CD4-positive, alpha-beta memory T cell (primary cell): ENCODE results near the gene EGLN1. TPM values are rescaled to one million over a fixed set of nuclear protein-coding genes. Genes with fewer than 3 reads are reported as not detected.
"Not testable (repeated sequence)": the region's sequence is repeated elsewhere in the genome, so short reads cannot be mapped to it uniquely, and the experiment has no call there.

ENCODE experiments used
- CTCF ChIA-PET: fragments of 350-600 bp; sonication (Branson Sonifier 250); formaldehyde crosslinking; loops from one replicate; lab custom pipeline; 2021; ENCODE audit warnings: inconsistent platforms; ENCODE audit not compliant: partially characterized antibody; lab: Charles Lee
- POLR2A ChIA-PET: fragments of 350-600 bp; sonication (Branson Sonifier 250); formaldehyde crosslinking; loops from one replicate; lab custom pipeline; 2021; ENCODE audit not compliant: partially characterized antibody; lab: Charles Lee
- DNase-seq, 5 donors: peaks; one replicate each; pipeline versions ENCODE4 v3.0.0 to v3.0.0-alpha.2; 2020 to 2022; ENCODE audit warnings: mixed read lengths in 1 of 5
- H3K27ac ChIP-seq: one replicate; pipeline ENCODE4 v1.7.0; 2013; ENCODE audit warnings: low read depth, low read length
- H3K27me3 ChIP-seq: 2 replicates; pipeline ENCODE4 v1.7.0; 2013; ENCODE audit warnings: mild to moderate bottlenecking, low read length, moderate library complexity; ENCODE audit not compliant: insufficient read depth
- H3K36me3 ChIP-seq: 2 replicates; pipeline ENCODE4 v1.7.0; 2013; ENCODE audit warnings: mild to moderate bottlenecking, low read length, moderate library complexity; ENCODE audit not compliant: insufficient read depth
- H3K4me1 ChIP-seq: 2 replicates; pipeline ENCODE4 v1.7.0; 2013; ENCODE audit warnings: mild to moderate bottlenecking, low read length, moderate library complexity; ENCODE audit not compliant: insufficient read depth
- H3K4me3 ChIP-seq, 2 donors: one replicate each; pipeline ENCODE4 v1.7.0; 2013; ENCODE audit warnings: low read length in 2 of 2, mild to moderate bottlenecking in 1 of 2
- H3K9me3 ChIP-seq, 2 donors: one replicate each; pipeline ENCODE4 v1.7.0; 2013; ENCODE audit warnings: low read length in 2 of 2, control low read depth in 1 of 2; ENCODE audit not compliant: control insufficient read depth in 1 of 2
- H3K27ac Mint-ChIP-seq, 7 donors: one replicate each; pipeline ENCODE4 v1.8.0; 2020 to 2021; ENCODE audit warnings: mixed read lengths in 7 of 7, mild to moderate bottlenecking in 6 of 7, inconsistent platforms in 3 of 7, moderate library complexity in 3 of 7
- H3K27me3 Mint-ChIP-seq, 2 donors: one replicate each; pipeline ENCODE4 v1.8.0; 2020 to 2021; ENCODE audit warnings: mixed read lengths in 2 of 2
- H3K36me3 Mint-ChIP-seq, 2 donors: one replicate each; pipeline ENCODE4 v1.8.0; 2020 to 2021; ENCODE audit warnings: mixed read lengths in 2 of 2, inconsistent platforms in 1 of 2, mild to moderate bottlenecking in 1 of 2
- H3K4me1 Mint-ChIP-seq, 4 donors: one replicate each; pipeline ENCODE4 v1.8.0; 2020 to 2021; ENCODE audit warnings: mixed read lengths in 4 of 4, mild to moderate bottlenecking in 1 of 4
- H3K4me3 Mint-ChIP-seq, 8 donors: one replicate each; pipeline ENCODE4 v1.8.0; 2020 to 2021; ENCODE audit warnings: mixed read lengths in 8 of 8, mild to moderate bottlenecking in 7 of 8, moderate library complexity in 6 of 8, inconsistent platforms in 3 of 8
- H3K9me3 Mint-ChIP-seq, 8 donors: one replicate each; pipeline ENCODE4 v1.8.0; 2020 to 2021; ENCODE audit warnings: mixed read lengths in 8 of 8, mild to moderate bottlenecking in 5 of 8, inconsistent platforms in 3 of 8, moderate library complexity in 1 of 8
- intact Hi-C: fragments of 100-400 bp; cut with micrococcal nuclease; formaldehyde crosslinking; loops from one replicate; pipeline ENCODE4 v1.15.1; 2023
- polyA plus RNA-seq, 2 donors: library from polyadenylated mRNA; unstranded; fragments of 300-500 nt; fragmentation: Illumina TruSeq; gene quantifications; one replicate each; pipeline ENCODE4 v1.2.3, GENCODE V29; 2021
- total RNA-seq, 2 experiments: library from RNA; stranded (reverse); gene quantifications; one replicate each; pipeline ENCODE4 v1.2.3, GENCODE V29; 2021

The EGLN1 gene
- total and polyA plus RNA-seq, 4 experiments from 2014 or later, result 23.5 to 32.1 (median 27.7) TPM

GRCh38 chr1:231357187-231357772 lies 64.8 kb downstream of the EGLN1 start:
- no peak overlapping the region for H3K27ac ChIP-seq
- ChIA-PET POLR2A (interaction anchor here (0.7 to 1.2 kb wide), 3 partner anchors 19 to 65 kb away, joined by 3 to 11 read pairs (median 6); partner anchors contain the start of genes EGLN1, EXOC8 and SPRTN), CTCF (interaction anchor here (0.7 to 8.7 kb wide), 28 partner anchors 9 to 1777 kb away, joined by 3 to 146 read pairs (median 4); partner anchors contain the start of genes EXOC8 and SPRTN)
- H3K4me3 Mint-ChIP-seq, result no peak overlapping the region
- H3K4me1 Mint-ChIP-seq, result peaks cover 5 to 9% (median 9%) of the 10 kb centered on the region in 4 donors
- intact Hi-C loops, result loop anchor here (1.0 to 5.0 kb wide), 5 partner anchors 18 to 400 kb away; partner anchors contain the start of genes SPRTN and TSNAX
- peaks cover 5% of the 10 kb centered on the region for H3K4me1 ChIP-seq
- H3K9me3 ChIP-seq, result no peaks in the 10 kb centered on the region
- H3K4me3 ChIP-seq, result no peak overlapping the region
- H3K36me3 Mint-ChIP-seq, result peaks cover 10 to 17% of the 10 kb centered on the region in 2 donors
- H3K9me3 Mint-ChIP-seq, result no peaks in the 10 kb centered on the region
- peaks cover 10% of the 10 kb centered on the region for H3K36me3 ChIP-seq
- H3K27ac Mint-ChIP-seq, result peak overlapping the region in 2 of 7 donors; percentile 29 to 54
- H3K27me3 Mint-ChIP-seq, result no peaks in the 10 kb centered on the region
- no peaks in the 10 kb centered on the region for H3K27me3 ChIP-seq
- DNase-seq, result no peak

DNA sequence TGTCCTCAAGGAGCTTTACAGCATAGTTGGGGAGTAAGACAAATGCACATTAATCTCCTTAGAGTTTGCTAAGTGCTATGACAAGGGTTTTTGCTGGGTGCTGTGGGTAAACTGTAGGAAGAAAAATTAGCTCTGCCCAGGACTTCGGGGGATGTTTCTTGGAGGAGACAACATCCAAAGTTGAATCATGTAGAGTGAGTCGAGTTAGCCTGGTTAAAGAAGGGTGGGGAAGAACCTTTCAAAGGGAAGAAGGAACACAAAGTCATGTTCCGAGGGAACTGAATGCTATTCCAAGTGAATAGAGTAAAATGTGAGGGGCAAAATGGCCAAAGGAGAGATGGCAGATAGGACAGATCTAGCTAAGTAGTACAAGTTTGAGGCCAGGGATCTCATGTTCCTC lies 66.9 kb downstream of the EGLN1 start:
- Histone ChIP-seq H3K9me3 (no peaks in the 10 kb centered on the region), H3K36me3 (peaks cover 18% of the 10 kb centered on the region), H3K4me3 (no peak overlapping the region), H3K4me1 (peaks cover 5% of the 10 kb centered on the region), H3K27me3 (no peaks in the 10 kb centered on the region), H3K27ac (no peak overlapping the region)
- Mint-ChIP-seq H3K27me3 (no peaks in the 10 kb centered on the region), H3K4me3 (no peak overlapping the region), H3K4me1 (peaks cover 5 to 9% (median 7%) of the 10 kb centered on the region in 4 donors), H3K36me3 (peaks cover 18 to 28% of the 10 kb centered on the region in 2 donors), H3K27ac (peak overlapping the region in 3 of 7 donors; percentile 3 to 91 (median 52)), H3K9me3 (no peaks in the 10 kb centered on the region)
- intact Hi-C loops, result loop anchor here (5.0 kb wide), 2 partner anchors 172 to 402 kb away; partner anchors contain the start of gene TSNAX
- DNase-seq, result no peak
- ChIA-PET POLR2A (interaction anchor here (1.7 kb wide), 1 partner anchor 17 kb away, joined by 5 read pairs; the partner anchor contains the start of genes EXOC8 and SPRTN), CTCF (interaction anchor here (0.6 to 8.7 kb wide), 6 partner anchors 15 to 426 kb away, joined by 3 to 146 read pairs (median 4); no protein-coding TSS in a partner anchor)

DNA sequence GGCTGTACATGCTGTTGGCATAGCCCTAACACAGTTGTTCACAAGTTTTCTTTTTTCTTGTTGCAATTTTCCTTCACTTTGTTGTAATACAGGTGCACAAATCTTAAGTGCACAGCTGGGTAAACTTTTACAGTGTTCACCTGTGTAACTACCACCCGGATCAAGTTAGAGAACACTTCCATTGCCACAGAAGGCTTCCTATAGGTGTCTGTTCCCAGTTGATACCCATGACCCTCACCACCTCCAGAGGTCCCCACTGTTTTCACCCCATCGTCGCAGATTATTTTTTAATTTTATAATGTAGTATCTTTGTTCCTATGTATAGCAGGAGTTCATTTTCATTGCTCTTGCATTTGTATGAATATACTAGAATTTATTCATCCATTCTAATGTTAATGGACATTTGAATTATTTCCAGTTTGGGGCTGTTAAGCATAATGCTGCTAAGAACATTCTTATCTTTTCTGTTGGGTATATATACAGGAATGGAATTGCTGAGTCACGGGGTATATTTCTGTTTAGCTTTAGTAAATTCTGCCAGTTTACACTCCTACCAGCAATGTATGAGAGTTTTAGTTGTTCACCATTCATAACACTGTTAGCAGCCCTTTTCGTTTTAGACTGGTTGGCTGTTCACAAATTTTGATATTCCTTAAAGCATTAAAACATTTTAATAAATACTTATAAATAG lies 67.6 kb downstream of the EGLN1 start:
- no peaks in the 10 kb centered on the region for H3K27me3 Mint-ChIP-seq
- no peak overlapping the region for H3K4me3 Mint-ChIP-seq
- H3K4me1 Mint-ChIP-seq, result peaks cover 5 to 9% (median 7%) of the 10 kb centered on the region in 4 donors
- Histone ChIP-seq H3K27me3 (no peaks in the 10 kb centered on the region), H3K9me3 (no peaks in the 10 kb centered on the region), H3K4me3 (no peak overlapping the region), H3K27ac (no peak overlapping the region), H3K4me1 (peaks cover 5% of the 10 kb centered on the region), H3K36me3 (peaks cover 25% of the 10 kb centered on the region)
- DNase-seq, result no peak
- intact Hi-C loops, result loop anchor here (5.0 kb wide), 2 partner anchors 173 to 403 kb away; partner anchors contain the start of gene TSNAX
- peaks cover 16 to 31% of the 10 kb centered on the region in 2 donors for H3K36me3 Mint-ChIP-seq
- peak overlapping the region in 1 of 7 donors; percentile 13 for H3K27ac Mint-ChIP-seq
- H3K9me3 Mint-ChIP-seq, result no peaks in the 10 kb centered on the region
- ChIA-PET CTCF (interaction anchor here (0.7 to 8.7 kb wide), 3 partner anchors 183 to 427 kb away, joined by 3 to 146 read pairs (median 3); no protein-coding TSS in a partner anchor), POLR2A (interaction anchor here (1.7 kb wide), 1 partner anchor 16 kb away, joined by 5 read pairs; the partner anchor contains the start of genes EXOC8 and SPRTN)

- Histone ChIP-seq H3K27ac (no peak overlapping the region), H3K36me3 (peaks cover 34% of the 10 kb centered on the region), H3K27me3 (no peaks in the 10 kb centered on the region), H3K4me3 (no peak overlapping the region), H3K4me1 (peaks cover 3% of the 10 kb centered on the region), H3K9me3 (no peaks in the 10 kb centered on the region)
- intact Hi-C loops, result no loop called here
- no peak overlapping the region for H3K4me3 Mint-ChIP-seq
- H3K27ac Mint-ChIP-seq, result peak overlapping the region in 2 of 7 donors; percentile 17 to 18
- H3K36me3 Mint-ChIP-seq, result peaks cover 19 to 41% of the 10 kb centered on the region in 2 donors
- H3K4me1 Mint-ChIP-seq, result peaks cover 5 to 8% (median 7%) of the 10 kb centered on the region in 4 donors
- ChIA-PET POLR2A (no interaction called here), CTCF (no interaction called here)
- no peaks in the 10 kb centered on the region for H3K27me3 Mint-ChIP-seq
- no peak for DNase-seq
- no peaks in the 10 kb centered on the region for H3K9me3 Mint-ChIP-seq
Observed at GRCh38 chr1:231353086-231353485, 69.0 kb downstream of the EGLN1 start.

DNA sequence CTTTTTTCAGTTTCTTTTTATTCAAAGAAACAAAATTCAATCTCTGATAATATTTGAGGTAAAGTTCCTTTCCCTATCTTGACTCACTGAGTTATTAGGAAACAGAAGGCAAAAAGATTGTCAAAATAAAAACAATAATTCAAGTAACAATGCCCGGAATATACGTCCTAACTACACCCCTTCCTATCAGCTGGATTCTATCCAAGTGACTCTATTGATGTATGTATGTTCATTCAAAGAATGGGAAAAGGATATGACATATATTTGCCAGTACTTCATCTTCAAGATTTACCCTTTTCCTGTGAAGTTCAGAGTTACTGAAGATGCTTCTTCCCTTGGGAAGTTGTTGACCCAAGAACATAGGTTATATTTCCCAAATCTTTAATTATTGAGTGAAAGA lies 70.3 kb downstream of the EGLN1 start:
- H3K36me3 ChIP-seq, result peaks cover 42% of the 10 kb centered on the region
- POLR2A ChIA-PET, result interaction anchor here (1.1 kb wide), 1 partner anchor 13 kb away, joined by 3 read pairs; the partner anchor contains the start of gene SPRTN
- Mint-ChIP-seq H3K4me1 (peaks cover 0 to 2% (median 0%) of the 10 kb centered on the region in 4 donors), H3K36me3 (peaks cover 23 to 47% of the 10 kb centered on the region in 2 donors), H3K4me3 (no peak overlapping the region), H3K27me3 (no peaks in the 10 kb centered on the region), H3K9me3 (no peaks in the 10 kb centered on the region), H3K27ac (peak overlapping the region in 1 of 7 donors; percentile 36)
- intact Hi-C loops, result no loop called here
- H3K9me3 ChIP-seq, result no peaks in the 10 kb centered on the region
- no peaks in the 10 kb centered on the region for H3K4me1 ChIP-seq
- H3K4me3 ChIP-seq, result no peak overlapping the region
- CTCF ChIA-PET, result no interaction called here
- DNase-seq, result no peak
- H3K27ac ChIP-seq, result no peak overlapping the region
- no peaks in the 10 kb centered on the region for H3K27me3 ChIP-seq

GRCh38 chr1:231348856-231349255 lies 73.2 kb downstream of the EGLN1 start:
- H3K9me3 ChIP-seq, H3K4me1 ChIP-seq, H3K9me3 Mint-ChIP-seq, H3K27me3 Mint-ChIP-seq, H3K27ac Mint-ChIP-seq, H3K27ac ChIP-seq, H3K4me3 ChIP-seq, H3K27me3 ChIP-seq, H3K4me1 Mint-ChIP-seq, intact Hi-C loops, H3K4me3 Mint-ChIP-seq, DNase-seq: not testable (repeated sequence)
- peaks cover 28 to 57% of the 10 kb centered on the region in 2 donors for H3K36me3 Mint-ChIP-seq
- POLR2A ChIA-PET, result interaction anchor here (2.2 kb wide), 1 partner anchor 11 kb away, joined by 11 read pairs; the partner anchor contains the start of genes EXOC8 and SPRTN
- peaks cover 50% of the 10 kb centered on the region for H3K36me3 ChIP-seq
- CTCF ChIA-PET, result interaction anchor here (1.6 to 2.1 kb wide), 2 partner anchors 8 to 255 kb away, joined by 5 to 7 read pairs; no protein-coding TSS in a partner anchor
